SK-N-SH (cell line): Measurements from ENCODE around the gene PPP2R5D. TPM values are rescaled to one million over a fixed set of nuclear protein-coding genes. Genes with fewer than 3 reads are reported as not detected.

ENCODE experiments used
- CTCF ChIA-PET: fragments of 300-600, 350-600 bp; formaldehyde crosslinking; extraction: SDS; loops from one replicate; lab custom pipeline; 2021; lab: Yijun Ruan, JAX
- POLR2A ChIA-PET: fragments of 350-600 bp; sonication (Branson Sonifier 250); formaldehyde crosslinking; extraction: SDS; loops from one replicate; lab custom pipeline; 2020; ENCODE audit warnings: antibody characterized with exemption, inconsistent platforms; lab: Yijun Ruan, JAX
- DNase-seq: peaks from one replicate; pipeline ENCODE4 v3.0.0; 2012
- H2AFZ ChIP-seq: fragments of 200-600 bp; sonication (generic); 2 replicates; pipeline ENCODE4 v1.8.1; 2016; ENCODE audit warnings: antibody characterized with exemption, mild to moderate bottlenecking, low read depth
- H3F3A ChIP-seq: fragments of 200-600 bp; sonication (generic); replicated peaks from 2 replicates; pipeline ENCODE3; 2016; ENCODE audit warnings: antibody characterized with exemption, mild to moderate bottlenecking; ENCODE audit not compliant: insufficient read depth
- H3K27ac ChIP-seq, 2 experiments: fragments of 200-500 bp in 1 of 2; fragments of 200-600 bp in 1 of 2; sonication (Bioruptor generic) in 1 of 2; sonication (generic), shearing (Covaris generic) in 1 of 2; 2 replicates each; pipeline versions ENCODE4 v1.5.1 to v1.6.1; 2014 to 2016; ENCODE audit warnings: low read depth in 2 of 2, inconsistent platforms in 1 of 2, low read length in 1 of 2, mild to moderate bottlenecking in 1 of 2, mixed read lengths in 1 of 2
- H3K27me3 ChIP-seq: fragments of 200-600 bp; sonication (generic), shearing (Covaris generic); 2 replicates; pipeline ENCODE4 v1.6.1; 2016; ENCODE audit warnings: mixed run types; ENCODE audit not compliant: insufficient read depth
- H3K36me3 ChIP-seq, 2 experiments: fragments of 200-500 bp in 1 of 2; fragments of 200-600 bp in 1 of 2; sonication (Bioruptor generic) in 1 of 2; sonication (generic) in 1 of 2; replicated peaks in 1 of 2; 2 replicates each; pipeline versions ENCODE3 to v1.5.1; 2014 to 2016; ENCODE audit warnings: low read length in 1 of 2, mild to moderate bottlenecking in 1 of 2; ENCODE audit not compliant: insufficient read depth in 2 of 2, control insufficient read depth in 1 of 2
- H3K4me1 ChIP-seq, 2 experiments: fragments of 200-500 bp in 1 of 2; fragments of 200-600 bp in 1 of 2; sonication (Bioruptor generic) in 1 of 2; sonication (generic), shearing (Covaris generic) in 1 of 2; 2 replicates each; pipeline versions ENCODE4 v1.5.1 to v1.6.1; 2014 to 2016; ENCODE audit warnings: low read depth in 1 of 2, low read length in 1 of 2, mixed run types in 1 of 2; ENCODE audit not compliant: insufficient read depth in 2 of 2, control insufficient read depth in 1 of 2
- H3K4me2 ChIP-seq: fragments of 200-600 bp; sonication (generic), shearing (Covaris generic); 2 replicates; pipeline ENCODE4 v1.6.1; 2017; ENCODE audit warnings: mixed run types
- H3K4me3 ChIP-seq, 2 experiments: fragments of 200-500 bp in 1 of 2; fragments of 200-600 bp in 1 of 2; sonication (Bioruptor generic) in 1 of 2; sonication (generic), shearing (Covaris generic) in 1 of 2; 2 replicates each; pipeline versions ENCODE4 v1.5.1 to v1.8.1; 2014 to 2016; ENCODE audit warnings: low read depth in 2 of 2, inconsistent platforms in 1 of 2, low read length in 1 of 2, mild to moderate bottlenecking in 1 of 2, mixed read lengths in 1 of 2, moderate library complexity in 1 of 2
- H3K79me2 ChIP-seq: fragments of 200-600 bp; sonication (generic); 2 replicates; pipeline ENCODE4 v1.8.1; 2017; ENCODE audit warnings: mild to moderate bottlenecking; ENCODE audit not compliant: insufficient read depth
- H3K9ac ChIP-seq: fragments of 200-600 bp; sonication (generic); 2 replicates; pipeline ENCODE4 v1.6.1; 2017; ENCODE audit warnings: mixed run types
- H3K9me2 ChIP-seq: fragments of 200-600 bp; sonication (generic); 2 replicates; pipeline ENCODE4 v1.6.1; 2017; ENCODE audit warnings: mixed run types
- H3K9me3 ChIP-seq: fragments of 200-600 bp; sonication (generic); 2 replicates; pipeline ENCODE4 v1.6.1; 2017; ENCODE audit warnings: mixed run types, mild to moderate bottlenecking, moderate library complexity
- H4K20me1 ChIP-seq: fragments of 200-600 bp; sonication (generic); 2 replicates; pipeline ENCODE4 v1.6.1; 2017; ENCODE audit warnings: mild to moderate bottlenecking, mixed run types; ENCODE audit not compliant: insufficient read depth
- ELF1 ChIP-seq: IDR thresholded peaks from 2 replicates; pipeline ENCODE4 v1.4.0; 2012
- FOSL2 ChIP-seq: IDR thresholded peaks from 2 replicates; pipeline ENCODE4 v1.4.0; 2012; ENCODE audit warnings: low read depth, mild to moderate bottlenecking, moderate library complexity, borderline replicate concordance
- FOXJ3 ChIP-seq: sonication (generic); formaldehyde crosslinking; IDR thresholded peaks from 2 replicates; pipeline ENCODE4 v1.5.1; 2020; ENCODE audit warnings: mild to moderate bottlenecking, missing genetic modification reagents
- FOXM1 ChIP-seq: IDR thresholded peaks from 2 replicates; pipeline ENCODE4 v1.4.0; 2012; ENCODE audit warnings: low read depth, mild to moderate bottlenecking
- GATA2 ChIP-seq: sonication (generic); formaldehyde crosslinking; IDR thresholded peaks from 2 replicates; pipeline ENCODE4 v1.5.0; 2020; ENCODE audit warnings: mild to moderate bottlenecking, missing genetic modification reagents
- IRF3 ChIP-seq: fragments of 150-350 bp; IDR thresholded peaks from 2 replicates; pipeline ENCODE4 v1.6.1; 2016; ENCODE audit warnings: mild to moderate bottlenecking, low read depth, low read length
- JUND ChIP-seq: IDR thresholded peaks from 2 replicates; pipeline ENCODE4 v1.4.0; 2012
- MAX ChIP-seq: IDR thresholded peaks from 2 replicates; pipeline ENCODE4 v1.4.0; 2012; ENCODE audit warnings: low read depth
- NRF1 ChIP-seq: IDR thresholded peaks from 2 replicates; pipeline ENCODE4 v1.6.1; 2012; ENCODE audit warnings: low read depth, mild to moderate bottlenecking, low read length
- POLR2AphosphoS5 ChIP-seq: IDR thresholded peaks from 2 replicates; pipeline ENCODE4 v1.6.1; 2012; ENCODE audit warnings: low read depth, low read length
- RCOR1 ChIP-seq: fragments of 150-350 bp; IDR thresholded peaks from 2 replicates; pipeline ENCODE4 v1.6.1; 2017; ENCODE audit warnings: antibody characterized with exemption, low read length
- RFX5 ChIP-seq: IDR thresholded peaks from 2 replicates; pipeline ENCODE4 v1.6.1; 2012; ENCODE audit warnings: mild to moderate bottlenecking, improper control_type of control experiment, low read length
- RXRA ChIP-seq: IDR thresholded peaks from 2 replicates; pipeline ENCODE4 v1.4.0; 2012; ENCODE audit warnings: low read depth, mild to moderate bottlenecking, borderline replicate concordance
- SMC3 ChIP-seq: IDR thresholded peaks from 2 replicates; pipeline ENCODE4 v1.6.1; 2012; ENCODE audit warnings: low read depth, low read length, improper control_type of control experiment
- TAF1 ChIP-seq: IDR thresholded peaks from 2 replicates; pipeline ENCODE4 v1.6.1; 2012; ENCODE audit warnings: low read depth, mild to moderate bottlenecking, low read length, moderate library complexity, borderline replicate concordance
- TEAD4 ChIP-seq: IDR thresholded peaks from 2 replicates; pipeline ENCODE4 v1.4.0; 2012; ENCODE audit warnings: mild to moderate bottlenecking, borderline replicate concordance; ENCODE audit not compliant: insufficient read depth
- USF2 ChIP-seq: fragments of 150-350 bp; IDR thresholded peaks from 2 replicates; pipeline ENCODE4 v1.6.1; 2017; ENCODE audit warnings: antibody characterized with exemption, low read length, low read depth, borderline replicate concordance
- YY1 ChIP-seq: IDR thresholded peaks from 2 replicates; pipeline ENCODE4 v1.4.0; 2012; ENCODE audit warnings: low read depth, mild to moderate bottlenecking
- WGBS: methylation state at CpG from one replicate; pipeline ENCODE4 v1.1.6; 2017; ENCODE audit warnings: low lambda C conversion rate; 5-methylcytosine and 5-hydroxymethylcytosine counted together
- polyA plus RNA-seq, 3 experiments: library from polyadenylated mRNA; depleted of rRNA; stranded (reverse); fragments of >200 nt; gene quantifications; 2 replicates each; pipeline ENCODE4 v1.2.3, GENCODE V29; 2012

The PPP2R5D gene
- polyA plus RNA-seq, 1 of the 3 experiments (the other 2 are of a cell fraction) = 37.6 TPM

GRCh38 chr6:42968126-42968701 lies 16.2 kb upstream of the PPP2R5D start:
- Histone ChIP-seq H3K36me3 (peaks cover 0 to 39% of the 10 kb centered on the region in 2 experiments), H3K4me1 (peaks cover 0 to 9% of the 10 kb centered on the region in 2 experiments; a peak in 3 of 4 replicates), H3K27me3 (no peaks in the 10 kb centered on the region), H3F3A (peaks cover 9% of the 10 kb centered on the region), H3K79me2 (no peaks in the 10 kb centered on the region), H3K9me2 (no peaks in the 10 kb centered on the region), H3K9me3 (no peaks in the 10 kb centered on the region), H2AFZ (no peak overlapping the region), H3K4me2 (no peak overlapping the region), H4K20me1 (no peaks in the 10 kb centered on the region), H3K27ac (no peak overlapping the region), H3K9ac (no peak overlapping the region), H3K4me3 (no peak overlapping the region)
- ChIA-PET POLR2A (interaction anchor here (0.7 kb wide), 1 partner anchor 51 kb away, joined by 3 read pairs; no protein-coding TSS in a partner anchor), CTCF (interaction anchor here (1.3 to 1.5 kb wide), 2 partner anchors 11 to 67 kb away, joined by 4 read pairs; partner anchors contain the start of gene PEX6)
- DNase-seq = no peak
- no peak for TF ChIP-seq USF2
- TF ChIP-seq YY1 = no peak
- no peak for TF ChIP-seq NRF1
- no peak for TF ChIP-seq GATA2 (CRISPR knock-in tag)
- no peak for TF ChIP-seq FOSL2
- TF ChIP-seq TAF1 = no peak
- TF ChIP-seq RFX5 = no peak
- no peak for TF ChIP-seq FOXM1
- TF ChIP-seq TEAD4 = no peak
- TF ChIP-seq POLR2AphosphoS5 = no peak
- no peak for TF ChIP-seq JUND
- no peak for TF ChIP-seq FOXJ3 (CRISPR knock-in tag)
- no peak for TF ChIP-seq MAX
- TF ChIP-seq ELF1 = no peak
- TF ChIP-seq SMC3 = no peak
- TF ChIP-seq RXRA = no peak
- no peak for TF ChIP-seq IRF3
- no peak for TF ChIP-seq RCOR1
- 98% methylated on average over 6 of the region's 12 CpGs for WGBS
